OCI-LY1 (cell line): ENCODE results near the gene ROR2.

Experiments
- CTCF ChIP-seq: fragments of 200-600 bp; sonication (generic), shearing (Covaris generic); IDR thresholded peaks from 2 replicates; pipeline ENCODE4 v1.5.1; 2017; ENCODE audit warnings: mild to moderate bottlenecking, antibody characterized with exemption, low read length, moderate library complexity, mixed read lengths
- EZH2 ChIP-seq: fragments of 200-600 bp; sonication (generic), shearing (Covaris generic); IDR thresholded peaks from 2 replicates; pipeline ENCODE4 v1.8.0; 2017; ENCODE audit warnings: borderline replicate concordance, mixed run types, mild to moderate bottlenecking, antibody characterized with exemption, low read length, moderate library complexity, mixed read lengths

- TF ChIP-seq CTCF (no peak), EZH2 (no peak)
These were observed 434.8 kb downstream of the ROR2 start for GRCh38 chr9:91515074-91515687.
